ENCODE data around the gene BZW1. TPM values are rescaled to one million over a fixed set of nuclear protein-coding genes. Genes with fewer than 3 reads are reported as not detected.
A peak's percentile ranks its signal among the peaks of the same experiment; 100 is the strongest.

Gene BZW1
- total and polyA plus RNA-seq, 7 donors: 52.5 to 223 (median 120) TPM

DNA sequence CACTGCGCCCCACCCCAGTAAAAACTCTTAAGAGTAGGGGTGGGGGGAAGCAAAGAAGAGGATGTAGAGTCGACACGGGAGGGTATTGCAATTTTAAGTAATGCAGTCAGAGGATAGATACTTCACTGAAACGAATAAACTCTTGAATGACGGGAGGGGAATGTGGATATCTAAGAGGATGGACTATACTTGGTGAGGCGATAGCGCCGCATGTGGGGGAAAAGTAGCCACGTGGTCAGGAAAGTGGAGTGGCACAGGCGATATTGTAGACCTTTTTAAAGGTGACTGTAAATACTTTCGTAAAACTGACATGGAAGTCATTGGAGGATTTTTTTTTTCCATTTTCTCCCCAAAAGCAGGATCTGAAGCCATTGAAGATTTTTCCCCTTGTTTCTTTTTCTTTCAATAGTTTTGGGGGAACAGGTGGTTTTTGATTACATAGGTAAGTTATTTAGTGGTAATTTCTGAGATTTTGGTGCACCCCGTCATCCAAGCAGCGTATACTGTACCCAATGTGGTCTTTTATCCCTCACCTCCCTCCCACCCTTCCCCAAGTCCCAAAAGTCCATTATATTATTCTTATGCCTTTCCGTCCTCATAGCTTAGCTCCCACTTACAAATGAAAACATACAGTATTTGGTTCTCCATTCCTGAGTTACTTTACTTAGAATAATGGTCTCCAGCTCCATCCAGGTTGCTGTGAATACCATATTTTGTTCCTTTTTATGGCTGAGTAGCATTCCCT, 39.0 kb downstream of the BZW1 start:
- ATAC-seq (peak; percentile 25 to 48 (median 30)), DNase-seq (no peak)
- TF ChIP-seq, protein P1, sequence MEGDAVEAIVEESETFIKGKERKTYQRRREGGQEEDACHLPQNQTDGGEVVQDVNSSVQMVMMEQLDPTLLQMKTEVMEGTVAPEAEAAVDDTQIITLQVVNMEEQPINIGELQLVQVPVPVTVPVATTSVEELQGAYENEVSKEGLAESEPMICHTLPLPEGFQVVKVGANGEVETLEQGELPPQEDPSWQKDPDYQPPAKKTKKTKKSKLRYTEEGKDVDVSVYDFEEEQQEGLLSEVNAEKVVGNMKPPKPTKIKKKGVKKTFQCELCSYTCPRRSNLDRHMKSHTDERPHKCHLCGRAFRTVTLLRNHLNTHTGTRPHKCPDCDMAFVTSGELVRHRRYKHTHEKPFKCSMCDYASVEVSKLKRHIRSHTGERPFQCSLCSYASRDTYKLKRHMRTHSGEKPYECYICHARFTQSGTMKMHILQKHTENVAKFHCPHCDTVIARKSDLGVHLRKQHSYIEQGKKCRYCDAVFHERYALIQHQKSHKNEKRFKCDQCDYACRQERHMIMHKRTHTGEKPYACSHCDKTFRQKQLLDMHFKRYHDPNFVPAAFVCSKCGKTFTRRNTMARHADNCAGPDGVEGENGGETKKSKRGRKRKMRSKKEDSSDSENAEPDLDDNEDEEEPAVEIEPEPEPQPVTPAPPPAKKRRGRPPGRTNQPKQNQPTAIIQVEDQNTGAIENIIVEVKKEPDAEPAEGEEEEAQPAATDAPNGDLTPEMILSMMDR (IDR thresholded peaks at IDR 0.05): no peak
- Histone ChIP-seq H3K27ac (no peak overlapping the region), H3K27me3 (ENCODE audit: insufficient read depth in 3 of 3, low read length in 2 of 3) (no peaks in the 10 kb centered on the region), H3K9me3 (no peaks in the 10 kb centered on the region), H3K4me1 (no peaks in the 10 kb centered on the region), H3K4me3 (no peak overlapping the region), H3K36me3 (ENCODE audit: insufficient read depth in 1 of 2, low read depth in 1 of 2) (peaks cover 15 to 52% of the 10 kb centered on the region in 2 donors)
- 74 to 82% (median 76%) methylated on average over 14 of the region's 14 CpGs for WGBS, 3 donors
- intact Hi-C loops (cut with DNase I): no loop called here

DNA sequence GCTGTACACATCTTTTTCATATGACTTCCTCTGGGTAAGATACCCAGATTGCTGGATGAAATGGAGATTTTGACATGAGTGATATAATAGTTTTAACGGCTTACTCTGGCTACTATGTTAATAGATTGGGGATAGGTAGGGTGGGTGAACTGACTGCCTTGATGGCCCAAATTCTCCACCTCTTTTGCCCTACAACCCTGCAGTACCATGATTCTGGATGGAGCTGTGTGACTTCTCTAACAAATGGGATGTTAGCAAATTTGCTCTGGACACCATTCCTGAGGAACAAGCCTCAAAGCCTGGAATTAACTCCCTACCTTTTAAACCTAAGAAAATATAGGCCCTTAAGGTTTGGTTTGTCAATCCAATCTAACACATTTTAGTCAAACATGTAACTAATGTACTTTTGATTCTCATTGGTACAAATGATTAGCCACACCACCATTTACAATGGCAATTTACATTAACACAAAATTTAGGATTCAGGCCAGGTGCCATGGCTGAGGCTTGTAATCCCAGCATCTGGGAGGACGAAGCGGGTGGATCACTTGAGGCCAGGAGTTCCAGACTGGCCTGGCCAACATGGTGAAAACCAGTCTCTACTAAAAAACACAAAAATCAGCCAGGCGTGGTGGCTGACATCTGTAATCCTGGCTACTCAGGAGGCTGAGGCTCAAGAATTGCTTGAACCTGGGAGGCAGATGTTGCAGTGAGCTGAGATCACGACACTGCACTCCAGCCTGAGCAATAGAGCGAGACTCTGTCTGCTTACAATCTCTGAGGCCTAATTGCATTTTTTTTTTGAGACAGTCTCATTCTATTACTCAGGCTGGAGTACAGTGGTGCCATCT, 39.9 kb downstream of the BZW1 start:
- intact Hi-C loops (cut with DNase I): no loop called here
- TF ChIP-seq, protein P1 (IDR thresholded peaks at IDR 0.05): no peak
- no peaks in the 10 kb centered on the region for H3K9me3 ChIP-seq
- H3K4me1 ChIP-seq: no peaks in the 10 kb centered on the region
- DNase-seq: no peak
- peaks cover 15 to 62% of the 10 kb centered on the region in 2 donors for H3K36me3 ChIP-seq (ENCODE audit: insufficient read depth in 1 of 2, low read depth in 1 of 2)
- H3K27ac ChIP-seq: no peak overlapping the region
- peak in 2 of 4 donors; percentile 8 to 15 for ATAC-seq
- no peaks in the 10 kb centered on the region for H3K27me3 ChIP-seq (ENCODE audit: insufficient read depth in 3 of 3, low read length in 2 of 3)
- 89 to 99% (median 91%) methylated on average over 6 of the region's 6 CpGs for WGBS, 3 donors
- no peak overlapping the region for H3K4me3 ChIP-seq

DNA sequence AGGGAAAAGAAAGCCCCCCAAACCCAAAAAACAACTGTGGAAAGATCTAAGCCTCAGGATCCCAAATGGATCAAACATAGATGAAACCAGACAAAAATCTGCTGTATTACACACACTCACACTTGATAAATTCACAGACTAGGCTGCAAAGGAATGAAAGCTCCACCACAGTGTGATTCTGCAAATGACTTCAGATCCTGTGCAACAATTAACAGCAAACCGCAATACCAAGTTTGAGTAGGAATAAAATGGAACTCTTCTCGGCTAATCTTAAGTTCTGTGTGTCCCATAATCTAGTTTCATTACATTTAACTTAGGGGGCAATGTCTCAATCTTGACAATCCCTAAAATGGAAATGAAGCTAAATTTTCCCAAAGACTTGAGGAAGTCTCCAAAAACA, 40.9 kb downstream of the BZW1 start:
- intact Hi-C loops (cut with DNase I): no loop called here
- 92 to 97% (median 94%) methylated on average over 2 of the region's 2 CpGs for WGBS, 3 donors
- Histone ChIP-seq H3K27me3 (ENCODE audit: insufficient read depth in 3 of 3, low read length in 2 of 3) (no peaks in the 10 kb centered on the region), H3K36me3 (ENCODE audit: insufficient read depth in 1 of 2, low read depth in 1 of 2) (peaks cover 20 to 72% of the 10 kb centered on the region in 2 donors), H3K4me1 (peaks cover 4% of the 10 kb centered on the region), H3K9me3 (no peaks in the 10 kb centered on the region), H3K4me3 (no peak overlapping the region), H3K27ac (no peak overlapping the region)
- no peak for ATAC-seq
- no peak for DNase-seq
- TF ChIP-seq, protein P1 (IDR thresholded peaks at IDR 0.05): no peak

DNA sequence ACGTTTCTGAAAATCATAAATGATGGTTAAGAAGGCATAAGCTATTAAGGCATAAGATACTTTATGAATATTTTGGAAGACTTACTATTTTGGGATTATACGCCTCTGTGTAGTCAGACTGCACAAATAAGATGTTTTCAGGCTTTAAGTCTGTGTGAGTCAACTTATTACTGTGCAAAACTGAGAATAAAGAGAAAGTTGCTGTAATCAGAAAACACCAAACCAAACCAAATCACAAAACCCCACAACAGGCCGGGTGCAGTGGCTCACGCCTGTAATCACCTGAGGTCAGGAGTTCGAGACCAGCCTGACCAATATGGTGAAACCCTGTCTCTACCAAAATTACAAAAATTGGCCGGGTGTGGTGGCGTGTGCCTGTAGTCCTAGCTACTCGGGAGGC, 45.1 kb downstream of the BZW1 start:
- intact Hi-C loops (cut with DNase I): no loop called here
- ATAC-seq (no peak), DNase-seq (no peak)
- H3K27me3 ChIP-seq (ENCODE audit: insufficient read depth in 3 of 3, low read length in 2 of 3): no peaks in the 10 kb centered on the region
- WGBS, 3 donors: 83 to 86% (median 85%) methylated on average over 8 of the region's 8 CpGs
- H3K9me3 ChIP-seq: no peaks in the 10 kb centered on the region
- peaks cover 45% of the 10 kb centered on the region for H3K4me1 ChIP-seq
- TF ChIP-seq, protein P1 (IDR thresholded peaks at IDR 0.05): no peak
- no peak overlapping the region for H3K27ac ChIP-seq
- H3K36me3 ChIP-seq (ENCODE audit: insufficient read depth in 1 of 2, low read depth in 1 of 2): peaks cover 20 to 99% of the 10 kb centered on the region in 2 donors
- H3K4me3 ChIP-seq: no peak overlapping the region
